ENCODE results near the gene PIP5K1B. TPM values are rescaled to one million over a fixed set of nuclear protein-coding genes. Genes with fewer than 3 reads are reported as not detected.

The PIP5K1B gene
- total and polyA plus RNA-seq, 2 of the 13 experiments (the other 11 are each of a cell fraction or from before 2014, with no cell fraction given), result 15.8 to 17.5 TPM

- TF ChIP-seq GATAD1 (CRISPR knock-in tag; IDR thresholded peaks at IDR 0.05), result no peak
- no peak for TF ChIP-seq ZNF343 (CRISPR knock-in tag; IDR thresholded peaks at IDR 0.05)
- no peak for TF ChIP-seq NBN (conservative IDR thresholded peaks at IDR 0.05)
- no peak for TF ChIP-seq NFIC (IDR thresholded peaks at IDR 0.05; ENCODE audit: low read length)
- TF ChIP-seq SRSF1 (optimal IDR thresholded peaks at IDR 0.05; ENCODE audit: low read depth, low read length), result no peak
- no peak for TF ChIP-seq ZSCAN20 (CRISPR knock-in tag; IDR thresholded peaks at IDR 0.05; ENCODE audit: borderline replicate concordance)
- no peak for TF ChIP-seq ZMYM4 (CRISPR knock-in tag; IDR thresholded peaks at IDR 0.05)
- TF ChIP-seq SMAD3 (CRISPR knock-in tag; IDR thresholded peaks at IDR 0.05), result no peak
- TF ChIP-seq ZBTB25 (CRISPR knock-in tag; IDR thresholded peaks at IDR 0.05), result no peak
- TF ChIP-seq, protein P1, sequence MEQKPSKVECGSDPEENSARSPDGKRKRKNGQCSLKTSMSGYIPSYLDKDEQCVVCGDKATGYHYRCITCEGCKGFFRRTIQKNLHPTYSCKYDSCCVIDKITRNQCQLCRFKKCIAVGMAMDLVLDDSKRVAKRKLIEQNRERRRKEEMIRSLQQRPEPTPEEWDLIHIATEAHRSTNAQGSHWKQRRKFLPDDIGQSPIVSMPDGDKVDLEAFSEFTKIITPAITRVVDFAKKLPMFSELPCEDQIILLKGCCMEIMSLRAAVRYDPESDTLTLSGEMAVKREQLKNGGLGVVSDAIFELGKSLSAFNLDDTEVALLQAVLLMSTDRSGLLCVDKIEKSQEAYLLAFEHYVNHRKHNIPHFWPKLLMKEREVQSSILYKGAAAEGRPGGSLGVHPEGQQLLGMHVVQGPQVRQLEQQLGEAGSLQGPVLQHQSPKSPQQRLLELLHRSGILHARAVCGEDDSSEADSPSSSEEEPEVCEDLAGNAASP (CRISPR knock-in tag; IDR thresholded peaks at IDR 0.05; ENCODE audit: borderline replicate concordance), result no peak
- no peak for TF ChIP-seq HMGA1 (CRISPR knock-in tag; conservative IDR thresholded peaks at IDR 0.05)
- no peak for TF ChIP-seq IRF1 (CRISPR knock-in tag; IDR thresholded peaks at IDR 0.05; ENCODE audit: low read depth)
- intact Hi-C loops (cut with micrococcal nuclease; ENCODE audit: unreplicated experiment), result loop anchor here (10.0 kb wide), 1 partner anchor 317 kb away; no protein-coding TSS in a partner anchor
- Histone ChIP-seq H3K9me3 (ENCODE audit: low read length) (no peaks in the 10 kb centered on the region), H3K4me3 (replicated peaks in 1 of 3; ENCODE audit: insufficient read depth in 1 of 3, low read depth in 2 of 3, low read length in 3 of 3) (peak overlapping the region in 1 of 3 experiments; percentile 89; a peak in 2 of 6 replicates), H3K27ac (ENCODE audit: extremely low read length, insufficient read depth, low read length) (no peak overlapping the region), H3K36me3 (replicated peaks in 1 of 2; ENCODE audit: control insufficient read depth in 1 of 2, insufficient read depth in 2 of 2, low read length in 2 of 2) (no peaks in the 10 kb centered on the region; a peak in 1 of 5 replicates), H3K4me2 (ENCODE audit: low read depth, low read length) (peak overlapping the region; percentile 78), H3K4me1 (ENCODE audit: insufficient read depth, low read length) (peaks cover 71% of the 10 kb centered on the region), H3K9ac (ENCODE audit: insufficient read depth, low read depth, low read length) (0 out of 2 replicates have a peak overlapping the region, but pooled peaks have one; percentile 86), H3K79me2 (ENCODE audit: insufficient read depth, low read length) (peaks cover 72% of the 10 kb centered on the region), H2AFZ (ENCODE audit: low read length) (no peak overlapping the region), H3K27me3 (ENCODE audit: control insufficient read depth in 1 of 2, insufficient read depth in 2 of 2, low read length in 2 of 2) (no peaks in the 10 kb centered on the region; a peak in 1 of 5 replicates), H4K20me1 (ENCODE audit: insufficient read depth, low read length) (no peaks in the 10 kb centered on the region)
- no peak for FAIRE-seq
- ATAC-seq, result no peak
- 65% methylated on average over 4 of the region's 4 CpGs for WGBS (ENCODE audit: low lambda C conversion rate)
- BruUV-seq (replicated peaks), result no TSS peak
- DNase-seq (ENCODE audit: low spot score), result no peak
- in situ Hi-C loops (cut with HindIII; ENCODE audit: extremely low pct_ligation_motif_present, low pct_unique_long_range_greater_than_20kb), result loop anchor here (5.0 to 10.0 kb wide), 3 partner anchors 74 to 297 kb away; a partner anchor contains a TSS
- CTCF ChIA-PET (ENCODE audit: low intra/inter-chr PET ratio, low total read pairs), result no interaction called here
- POLR2A ChIA-PET, result interaction anchor here (0.7 to 3.9 kb wide), 3 partner anchors 32 to 72 kb away, joined by 3 to 31 read pairs (median 4); a partner anchor contains a TSS
Measured at GRCh38 chr9:68707801-68708488, 2.9 kb downstream of the PIP5K1B start.
